Liver (tissue), 9 donors: Measurements from ENCODE around the gene HDDC3. TPM values are rescaled to one million over a fixed set of nuclear protein-coding genes. Genes with fewer than 3 reads are reported as not detected.
A peak's percentile ranks its signal among the peaks of the same experiment; 100 is the strongest.

Source experiments
- DNase-seq: peaks from one replicate; pipeline ENCODE4 v3.0.0-alpha.2; 2017; ENCODE audit warnings: low spot score
- H3K27ac ChIP-seq, 2 donors: one replicate each; pipeline ENCODE4 v1.7.0; 2013; ENCODE audit warnings: inconsistent platforms in 2 of 2, low read length in 2 of 2, control low read depth in 1 of 2, low read depth in 1 of 2, mild to moderate bottlenecking in 1 of 2
- H3K27me3 ChIP-seq, 4 donors: one replicate each; pipeline versions ENCODE4 v1.6.1 to v1.7.0; 2013; ENCODE audit warnings: low read length in 3 of 4, inconsistent platforms in 1 of 4, mild to moderate bottlenecking in 1 of 4, moderate library complexity in 1 of 4; ENCODE audit not compliant: control insufficient read depth in 4 of 4, insufficient read depth in 4 of 4
- H3K36me3 ChIP-seq, 4 donors: one replicate each; pipeline versions ENCODE4 v1.6.1 to v1.7.0; 2013; ENCODE audit warnings: low read length in 3 of 4, mild to moderate bottlenecking in 3 of 4, low read depth in 1 of 4, moderate library complexity in 1 of 4; ENCODE audit not compliant: control insufficient read depth in 4 of 4, insufficient read depth in 3 of 4
- H3K4me1 ChIP-seq, 4 donors: one replicate each; pipeline versions ENCODE4 v1.6.1 to v1.7.0; 2013; ENCODE audit warnings: low read length in 3 of 4, mild to moderate bottlenecking in 3 of 4, moderate library complexity in 1 of 4; ENCODE audit not compliant: control insufficient read depth in 4 of 4, insufficient read depth in 4 of 4
- H3K4me3 ChIP-seq, 3 donors: one replicate each; pipeline versions ENCODE4 v1.6.1 to v1.7.0; 2013; ENCODE audit warnings: low read length in 3 of 3, control low read depth in 1 of 3, low read depth in 1 of 3, mild to moderate bottlenecking in 1 of 3
- H3K9ac ChIP-seq, 2 donors: one replicate each; pipeline ENCODE4 v1.7.0; 2013; ENCODE audit warnings: low read length in 2 of 2, mild to moderate bottlenecking in 2 of 2, moderate library complexity in 2 of 2, control low read depth in 1 of 2, low read depth in 1 of 2
- H3K9me3 ChIP-seq, 4 donors: one replicate each; pipeline versions ENCODE4 v1.6.1 to v1.7.0; 2013; ENCODE audit warnings: low read length in 3 of 4; ENCODE audit not compliant: control insufficient read depth in 4 of 4
- ATF3 ChIP-seq: IDR thresholded peaks from 2 replicates; pipeline ENCODE4 v1.6.1; 2016; ENCODE audit warnings: antibody characterized with exemption
- CTCF ChIP-seq: fragments of 150-350 bp; IDR thresholded peaks from 2 replicates; pipeline ENCODE4 v1.5.1; 2017; ENCODE audit warnings: improper control_type of control experiment, low read depth, low read length; ENCODE audit not compliant: missing input control
- EGR1 ChIP-seq, 2 donors: IDR thresholded peaks; 2 replicates each; pipeline ENCODE4 v1.6.1; 2016 to 2018; ENCODE audit warnings: antibody characterized with exemption in 2 of 2, low read depth in 2 of 2
- FOXA1 ChIP-seq: IDR thresholded peaks from 2 replicates; pipeline ENCODE4 v1.6.1; 2016; ENCODE audit warnings: antibody characterized with exemption
- HNF4A ChIP-seq, 2 donors: conservative IDR thresholded peaks; 2 replicates each; pipeline ENCODE4 v1.6.1; 2016; ENCODE audit warnings: antibody characterized with exemption in 2 of 2, mild to moderate bottlenecking in 2 of 2
- HNF4G ChIP-seq: IDR thresholded peaks from 2 replicates; pipeline ENCODE4 v1.6.1; 2016; ENCODE audit warnings: antibody characterized with exemption
- JUND ChIP-seq, 2 donors: IDR thresholded peaks; 2 replicates each; pipeline ENCODE4 v1.6.1; 2016; ENCODE audit warnings: antibody characterized with exemption in 2 of 2
- MAX ChIP-seq: IDR thresholded peaks from 2 replicates; pipeline ENCODE4 v1.6.1; 2016; ENCODE audit warnings: antibody characterized with exemption
- NR2F2 ChIP-seq: IDR thresholded peaks from 2 replicates; pipeline ENCODE4 v1.6.1; 2016; ENCODE audit warnings: antibody characterized with exemption
- RAD21 ChIP-seq, 2 donors: IDR thresholded peaks; 2 replicates each; pipeline ENCODE4 v1.6.1; 2016; ENCODE audit warnings: antibody characterized with exemption in 2 of 2, mild to moderate bottlenecking in 2 of 2
- REST ChIP-seq: IDR thresholded peaks from 2 replicates; pipeline ENCODE4 v1.6.1; 2016; ENCODE audit warnings: antibody characterized with exemption, mild to moderate bottlenecking
- RXRA ChIP-seq, 2 donors: IDR thresholded peaks; 2 replicates each; pipeline ENCODE4 v1.6.1; 2017 to 2018; ENCODE audit warnings: antibody characterized with exemption in 2 of 2, mild to moderate bottlenecking in 1 of 2
- SP1 ChIP-seq: IDR thresholded peaks from 2 replicates; pipeline ENCODE4 v1.6.1; 2018; ENCODE audit warnings: antibody characterized with exemption, mild to moderate bottlenecking
- TAF1 ChIP-seq: conservative IDR thresholded peaks from 2 replicates; pipeline ENCODE4 v1.6.1; 2016; ENCODE audit warnings: antibody characterized with exemption, mild to moderate bottlenecking
- ZBTB33 ChIP-seq: IDR thresholded peaks from 2 replicates; pipeline ENCODE4 v1.6.1; 2016; ENCODE audit warnings: antibody characterized with exemption
- WGBS: extraction: QIAGEN DNeasy Blood & Tissue Kit; methylation state at CpG from one replicate; pipeline ENCODE4 v1.1.7; 2013; 5-methylcytosine and 5-hydroxymethylcytosine counted together
- polyA plus RNA-seq, 2 donors: library from polyadenylated mRNA; stranded (reverse) in 1 of 2; unstranded in 1 of 2; fragments of 200-250 nt in 1 of 2; fragments of >200 nt in 1 of 2; fragmentation: Nextera tagmentation in 1 of 2; extraction: Ambion mirVana in 1 of 2; gene quantifications; one replicate each; pipeline versions ENCODE4 v1.2.1 to v1.2.3, GENCODE V29; 2013 to 2015
- total RNA-seq, 2 donors: library from RNA; depleted of rRNA; stranded (reverse); fragments of >200 nt; gene quantifications; one replicate each; pipeline ENCODE4 v1.2.3, GENCODE V29; 2014
- donor health status: healthy.
- donor health status: healthy.
- donor health status: healthy.
- donor health status: healthy.
- donor health status: healthy.

The HDDC3 gene
- total and polyA plus RNA-seq, 4 donors, result 12.5 to 15.4 (median 14.1) TPM

GRCh38 chr15:90957791-90958190 is 25.4 kb upstream of the HDDC3 start:
- Histone ChIP-seq H3K4me1 (peaks cover 7 to 24% (median 16%) of the 10 kb centered on the region in 4 donors), H3K4me3 (no peak overlapping the region), H3K27me3 (no peaks in the 10 kb centered on the region), H3K9me3 (no peaks in the 10 kb centered on the region), H3K9ac (no peak overlapping the region), H3K27ac (no peak overlapping the region), H3K36me3 (peaks cover 2 to 27% (median 11%) of the 10 kb centered on the region in 4 donors)
- no peak for DNase-seq
- WGBS, result 93% methylated on average over 6 of the region's 6 CpGs
- TF ChIP-seq JUND (IDR thresholded peaks at IDR 0.05) (no peak), SP1 (no peak), HNF4G (no peak), NR2F2 (no peak), ATF3 (no peak), EGR1 (IDR thresholded peaks at IDR 0.05; ENCODE audit: low read depth in 2 of 2) (no peak), FOXA1 (no peak), HNF4A (conservative IDR thresholded peaks at IDR 0.05) (no peak), TAF1 (no peak), RAD21 (IDR thresholded peaks at IDR 0.05) (no peak), MAX (no peak), ZBTB33 (no peak)

- no peak overlapping the region for H3K9ac ChIP-seq
- no peak overlapping the region for H3K27ac ChIP-seq
- H3K9me3 ChIP-seq, result no peaks in the 10 kb centered on the region
- H3K27me3 ChIP-seq, result no peaks in the 10 kb centered on the region
- peak overlapping the region in 2 of 3 donors; percentile 37 to 49 for H3K4me3 ChIP-seq
- WGBS, result 49% methylated on average over 63 of the region's 63 CpGs
- H3K4me1 ChIP-seq, result peaks cover 7 to 24% (median 16%) of the 10 kb centered on the region in 4 donors
- TF ChIP-seq RXRA (IDR thresholded peaks at IDR 0.05), result no peak
- no peak for TF ChIP-seq ZBTB33
- no peak for TF ChIP-seq ATF3
- TF ChIP-seq REST, result no peak
- no peak for TF ChIP-seq EGR1 (IDR thresholded peaks at IDR 0.05; ENCODE audit: low read depth in 2 of 2)
- TF ChIP-seq SP1, result no peak
- TF ChIP-seq TAF1, result no peak
- no peak for TF ChIP-seq CTCF
- no peak for TF ChIP-seq HNF4G
- no peak for TF ChIP-seq NR2F2
- no peak for TF ChIP-seq RAD21 (IDR thresholded peaks at IDR 0.05)
- no peak for TF ChIP-seq HNF4A (conservative IDR thresholded peaks at IDR 0.05)
- peaks cover 2 to 31% (median 10%) of the 10 kb centered on the region in 4 donors for H3K36me3 ChIP-seq
- no peak for DNase-seq
Measured at GRCh38 chr15:90957031-90957790, 24.9 kb upstream of the HDDC3 start.
